Cardiac muscle cell (in vitro differentiated cells and primary cell): Measurements from ENCODE around the gene ALOX15B. TPM values are rescaled to one million over a fixed set of nuclear protein-coding genes. Genes with fewer than 3 reads are reported as not detected.

Source experiments
- DNase-seq, 2 donors: peaks; one replicate each; pipeline versions ENCODE4 v3.0.0 to v3.0.0-alpha.2; 2010 to 2017; ENCODE audit warnings: low read depth in 1 of 2, low spot score in 1 of 2
- H3K27ac ChIP-seq: fragments of 200-600 bp; sonication (generic); 2 replicates; pipeline ENCODE4 v1.5.1; 2016
- H3K27me3 ChIP-seq: fragments of 200-600 bp; sonication (generic); 2 replicates; pipeline ENCODE4 v1.6.0; 2016; ENCODE audit warnings: control low read depth
- H3K36me3 ChIP-seq: fragments of 200-600 bp; sonication (generic); 2 replicates; pipeline ENCODE4 v1.5.1; 2016; ENCODE audit warnings: control low read depth
- H3K4me1 ChIP-seq: fragments of 200-600 bp; sonication (generic); 2 replicates; pipeline ENCODE4 v1.8.1; 2017; ENCODE audit warnings: low read depth, mild to moderate bottlenecking, mixed run types
- H3K4me3 ChIP-seq: fragments of 200-600 bp; sonication (generic); 2 replicates; pipeline ENCODE4 v1.5.1; 2016; ENCODE audit warnings: mild to moderate bottlenecking
- H3K9me3 ChIP-seq: fragments of 200-600 bp; sonication (generic); 2 replicates; pipeline ENCODE4 v1.5.1; 2017; ENCODE audit warnings: low read depth, mild to moderate bottlenecking, control low read depth
- polyA plus RNA-seq: library from polyadenylated mRNA; unstranded; fragments of >200 nt; fragmentation: Nextera tagmentation; extraction: Ambion mirVana; gene quantifications from 2 replicates; pipeline ENCODE4 v1.2.1, GENCODE V29; 2016
- total RNA-seq: library from RNA; depleted of rRNA; stranded (reverse); fragments of >200 nt; gene quantifications from 2 replicates; pipeline ENCODE4 v1.2.3, GENCODE V29; 2016
- TF ChIP-seq, protein P1 (sequence below): IDR thresholded peaks from 2 replicates; pipeline ENCODE4 v1.5.1; 2012; ENCODE audit warnings: low read depth, mild to moderate bottlenecking, low read length

ALOX15B gene
- total and polyA plus RNA-seq, 2 experiments from 2014 or later, result 0.12 to 0.33 TPM

DNA sequence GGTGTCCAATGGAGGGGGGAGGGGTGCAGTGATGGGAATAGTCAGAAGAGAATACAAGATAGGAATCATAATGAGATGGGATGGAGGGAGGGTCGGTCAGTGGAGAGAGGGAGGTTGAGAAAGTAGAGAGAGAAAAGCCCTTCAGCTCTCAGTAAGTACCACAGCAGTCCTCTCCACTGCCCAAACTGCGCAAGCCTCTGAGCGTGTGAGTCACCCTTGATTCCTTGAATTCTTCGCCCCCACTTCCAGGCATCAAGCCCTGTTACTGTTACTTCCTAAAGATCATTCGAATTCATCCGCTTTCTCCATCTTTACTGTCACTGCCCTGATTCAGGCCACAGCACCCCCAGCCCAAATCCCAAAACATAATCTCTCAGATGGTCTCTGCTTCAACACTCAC, 34.0 kb upstream of the ALOX15B start:
- peak in 1 of 2 donors; percentile 88 for DNase-seq
- TF ChIP-seq, protein P1, sequence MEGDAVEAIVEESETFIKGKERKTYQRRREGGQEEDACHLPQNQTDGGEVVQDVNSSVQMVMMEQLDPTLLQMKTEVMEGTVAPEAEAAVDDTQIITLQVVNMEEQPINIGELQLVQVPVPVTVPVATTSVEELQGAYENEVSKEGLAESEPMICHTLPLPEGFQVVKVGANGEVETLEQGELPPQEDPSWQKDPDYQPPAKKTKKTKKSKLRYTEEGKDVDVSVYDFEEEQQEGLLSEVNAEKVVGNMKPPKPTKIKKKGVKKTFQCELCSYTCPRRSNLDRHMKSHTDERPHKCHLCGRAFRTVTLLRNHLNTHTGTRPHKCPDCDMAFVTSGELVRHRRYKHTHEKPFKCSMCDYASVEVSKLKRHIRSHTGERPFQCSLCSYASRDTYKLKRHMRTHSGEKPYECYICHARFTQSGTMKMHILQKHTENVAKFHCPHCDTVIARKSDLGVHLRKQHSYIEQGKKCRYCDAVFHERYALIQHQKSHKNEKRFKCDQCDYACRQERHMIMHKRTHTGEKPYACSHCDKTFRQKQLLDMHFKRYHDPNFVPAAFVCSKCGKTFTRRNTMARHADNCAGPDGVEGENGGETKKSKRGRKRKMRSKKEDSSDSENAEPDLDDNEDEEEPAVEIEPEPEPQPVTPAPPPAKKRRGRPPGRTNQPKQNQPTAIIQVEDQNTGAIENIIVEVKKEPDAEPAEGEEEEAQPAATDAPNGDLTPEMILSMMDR, result no peak
- no peaks in the 10 kb centered on the region for H3K4me1 ChIP-seq
- no peak overlapping the region for H3K27ac ChIP-seq
- no peak overlapping the region for H3K4me3 ChIP-seq
- peaks cover 53% of the 10 kb centered on the region for H3K27me3 ChIP-seq
- no peaks in the 10 kb centered on the region for H3K36me3 ChIP-seq
- no peaks in the 10 kb centered on the region for H3K9me3 ChIP-seq

DNA sequence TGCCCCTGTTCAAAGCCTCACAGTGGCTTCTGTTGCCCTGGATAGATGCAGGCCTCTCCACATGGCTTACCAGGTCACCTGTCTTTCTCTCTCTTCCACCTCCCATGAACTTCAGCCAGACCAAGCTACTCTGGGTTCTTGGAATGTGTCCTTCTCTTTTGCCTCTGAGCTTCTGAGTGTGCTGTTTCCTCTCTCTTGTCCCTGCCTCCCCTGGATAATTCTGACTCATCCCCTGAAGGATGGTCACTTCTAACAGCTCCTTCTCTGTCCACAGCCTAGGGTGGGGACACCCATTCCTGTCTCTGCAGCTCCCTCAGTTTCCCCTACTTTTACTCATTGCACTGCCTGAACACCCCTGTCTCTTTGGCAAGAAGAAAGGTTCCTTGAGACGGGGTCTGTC, 33.5 kb upstream of the ALOX15B start:
- Histone ChIP-seq H3K4me1 (no peaks in the 10 kb centered on the region), H3K4me3 (no peak overlapping the region), H3K27me3 (peaks cover 52% of the 10 kb centered on the region), H3K36me3 (no peaks in the 10 kb centered on the region), H3K27ac (no peak overlapping the region), H3K9me3 (no peaks in the 10 kb centered on the region)
- TF ChIP-seq, protein P1, result no peak
- no peak for DNase-seq

DNA sequence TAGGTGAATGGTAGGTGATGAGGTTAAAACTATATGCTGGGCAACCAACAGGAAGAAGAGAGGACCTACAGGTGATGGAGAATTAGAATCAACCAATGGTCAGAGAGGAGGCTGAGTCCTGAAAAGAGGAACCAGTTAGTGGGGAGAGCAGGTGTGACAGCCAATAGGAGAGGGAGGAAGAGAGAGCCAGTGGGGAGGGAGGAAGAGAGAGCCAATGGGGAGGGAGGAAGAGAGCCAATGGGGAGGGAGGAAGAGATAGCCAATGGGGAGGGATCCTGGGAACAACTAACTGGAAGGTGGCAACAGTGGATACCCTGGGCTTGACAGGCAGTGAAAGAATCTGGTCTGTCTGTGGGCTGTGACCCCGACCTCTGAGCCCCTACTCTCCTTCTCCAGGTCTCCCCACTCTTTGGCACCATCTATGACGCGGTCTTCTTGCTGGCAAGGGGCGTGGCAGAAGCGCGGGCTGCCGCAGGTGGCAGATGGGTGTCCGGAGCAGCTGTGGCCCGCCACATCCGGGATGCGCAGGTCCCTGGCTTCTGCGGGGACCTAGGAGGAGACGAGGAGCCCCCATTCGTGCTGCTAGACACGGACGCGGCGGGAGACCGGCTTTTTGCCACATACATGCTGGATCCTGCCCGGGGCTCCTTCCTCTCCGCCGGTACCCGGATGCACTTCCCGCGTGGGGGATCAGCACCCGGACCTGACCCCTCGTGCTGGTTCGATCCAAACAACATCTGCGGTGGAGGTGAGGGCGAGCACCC, 32.7 kb upstream of the ALOX15B start:
- no peaks in the 10 kb centered on the region for H3K9me3 ChIP-seq
- no peaks in the 10 kb centered on the region for H3K4me1 ChIP-seq
- no peak overlapping the region for H3K27ac ChIP-seq
- TF ChIP-seq, protein P1, result no peak
- DNase-seq, result no peak
- no peaks in the 10 kb centered on the region for H3K36me3 ChIP-seq
- H3K27me3 ChIP-seq, result peaks cover 44% of the 10 kb centered on the region
- no peak overlapping the region for H3K4me3 ChIP-seq

DNA sequence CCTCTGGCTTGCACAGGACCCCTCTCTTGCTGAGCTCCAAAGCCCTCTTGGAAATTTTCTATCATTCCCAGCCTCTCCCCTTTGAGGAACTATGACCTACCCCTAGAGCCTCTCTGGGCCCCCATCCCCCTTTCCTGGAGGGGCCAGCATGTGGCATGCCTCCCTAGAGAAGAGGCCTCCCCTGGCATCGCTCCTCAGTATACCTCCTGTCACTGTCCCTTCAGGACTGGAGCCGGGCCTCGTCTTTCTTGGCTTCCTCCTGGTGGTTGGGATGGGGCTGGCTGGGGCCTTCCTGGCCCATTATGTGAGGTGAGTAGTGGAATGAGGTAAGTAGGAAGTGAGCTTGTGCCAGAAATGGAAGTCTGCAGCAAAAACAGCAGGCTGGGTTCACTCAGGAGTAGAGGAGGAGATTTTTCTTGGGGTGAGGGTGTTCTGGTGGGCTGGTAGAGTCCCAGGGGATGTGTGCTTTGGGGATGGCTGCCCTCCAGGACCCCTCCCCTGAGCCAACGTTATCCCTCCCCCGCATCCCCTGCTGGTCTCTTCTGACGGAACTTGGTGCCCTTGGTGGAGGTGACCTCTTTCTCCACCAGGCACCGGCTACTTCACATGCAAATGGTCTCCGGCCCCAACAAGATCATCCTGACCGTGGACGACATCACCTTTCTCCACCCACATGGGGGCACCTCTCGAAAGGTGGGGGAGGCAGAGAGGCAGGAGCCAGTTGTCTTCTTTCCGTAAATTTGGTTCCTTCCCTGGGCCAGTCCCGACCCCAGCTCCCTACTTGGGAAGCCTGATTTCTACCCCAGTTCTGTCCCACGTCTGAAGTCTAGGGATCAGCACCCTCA, 31.8 kb upstream of the ALOX15B start:
- Histone ChIP-seq H3K36me3 (no peaks in the 10 kb centered on the region), H3K27ac (no peak overlapping the region), H3K9me3 (no peaks in the 10 kb centered on the region), H3K4me1 (no peaks in the 10 kb centered on the region), H3K27me3 (peaks cover 38% of the 10 kb centered on the region), H3K4me3 (no peak overlapping the region)
- DNase-seq, result no peak
- TF ChIP-seq, protein P1, result no peak

DNA sequence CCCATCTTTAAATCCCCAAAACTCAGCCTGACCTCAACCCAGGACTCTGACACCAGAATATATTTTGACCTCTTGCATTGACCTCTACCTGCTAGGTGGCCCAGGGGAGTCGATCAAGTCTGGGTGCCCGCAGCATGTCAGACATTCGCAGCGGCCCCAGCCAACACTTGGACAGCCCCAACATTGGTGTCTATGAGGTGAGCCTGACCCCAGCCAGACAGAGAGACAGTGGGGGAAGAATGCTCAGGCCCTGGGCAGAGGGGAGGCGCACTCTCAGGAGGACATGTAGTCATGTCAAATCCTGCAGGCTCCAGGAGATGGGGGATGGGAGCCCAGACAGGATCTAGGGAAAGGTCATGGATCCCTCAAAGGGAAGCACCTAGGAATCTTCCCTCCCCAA, 31.0 kb upstream of the ALOX15B start:
- no peak for DNase-seq
- Histone ChIP-seq H3K36me3 (no peaks in the 10 kb centered on the region), H3K27me3 (peaks cover 30% of the 10 kb centered on the region), H3K4me1 (no peaks in the 10 kb centered on the region), H3K27ac (no peak overlapping the region), H3K9me3 (no peaks in the 10 kb centered on the region), H3K4me3 (no peak overlapping the region)
- TF ChIP-seq, protein P1, result no peak
